LNCAP (cell line): ENCODE data around the gene AMPH.

Experiments
- TF ChIP-seq, protein P1 (sequence below): fragments of 450-650 bp; IDR thresholded peaks from 2 replicates; pipeline ENCODE4 v1.5.1; 2017; ENCODE audit warnings: mild to moderate bottlenecking

The AMPH gene

DNA sequence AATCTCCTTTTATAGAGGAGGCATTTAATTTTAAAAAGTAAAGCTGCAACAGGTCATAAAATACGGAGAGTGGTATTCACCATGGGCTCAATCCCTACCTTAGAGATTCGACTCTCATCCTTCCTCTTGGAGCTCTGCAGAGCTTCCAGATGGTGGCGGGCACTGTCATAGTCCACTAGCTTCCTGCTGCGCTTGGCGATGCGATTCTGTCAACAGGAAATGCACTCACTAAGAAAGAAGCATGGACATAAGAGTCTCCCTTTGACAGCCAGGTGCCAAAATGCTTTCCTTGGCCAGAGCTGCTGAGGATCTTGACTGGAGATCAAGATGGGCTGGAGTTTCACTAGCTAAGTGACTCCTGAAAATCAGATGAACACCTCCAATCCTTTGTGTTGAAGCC, 154.4 kb downstream of the AMPH start:
- TF ChIP-seq, protein P1, sequence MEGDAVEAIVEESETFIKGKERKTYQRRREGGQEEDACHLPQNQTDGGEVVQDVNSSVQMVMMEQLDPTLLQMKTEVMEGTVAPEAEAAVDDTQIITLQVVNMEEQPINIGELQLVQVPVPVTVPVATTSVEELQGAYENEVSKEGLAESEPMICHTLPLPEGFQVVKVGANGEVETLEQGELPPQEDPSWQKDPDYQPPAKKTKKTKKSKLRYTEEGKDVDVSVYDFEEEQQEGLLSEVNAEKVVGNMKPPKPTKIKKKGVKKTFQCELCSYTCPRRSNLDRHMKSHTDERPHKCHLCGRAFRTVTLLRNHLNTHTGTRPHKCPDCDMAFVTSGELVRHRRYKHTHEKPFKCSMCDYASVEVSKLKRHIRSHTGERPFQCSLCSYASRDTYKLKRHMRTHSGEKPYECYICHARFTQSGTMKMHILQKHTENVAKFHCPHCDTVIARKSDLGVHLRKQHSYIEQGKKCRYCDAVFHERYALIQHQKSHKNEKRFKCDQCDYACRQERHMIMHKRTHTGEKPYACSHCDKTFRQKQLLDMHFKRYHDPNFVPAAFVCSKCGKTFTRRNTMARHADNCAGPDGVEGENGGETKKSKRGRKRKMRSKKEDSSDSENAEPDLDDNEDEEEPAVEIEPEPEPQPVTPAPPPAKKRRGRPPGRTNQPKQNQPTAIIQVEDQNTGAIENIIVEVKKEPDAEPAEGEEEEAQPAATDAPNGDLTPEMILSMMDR, result no peak

DNA sequence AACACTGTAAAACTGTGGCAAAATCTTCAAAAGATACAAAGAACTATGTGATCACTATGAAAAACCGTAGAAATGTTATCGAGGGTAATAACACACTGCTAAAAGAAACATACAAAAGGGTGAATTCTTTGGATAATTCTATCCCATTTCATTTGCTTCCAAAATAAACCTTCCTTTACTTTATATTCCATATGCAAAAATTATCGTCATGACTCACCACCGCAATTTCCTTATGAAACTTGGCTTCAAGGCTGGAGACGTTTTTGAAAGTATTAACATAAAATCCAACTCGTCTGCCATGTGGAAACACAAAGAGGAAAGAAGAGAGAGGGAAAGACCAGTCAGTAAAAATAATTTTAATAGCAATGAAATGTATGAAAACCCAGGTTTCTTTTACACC, 165.2 kb downstream of the AMPH start:
- TF ChIP-seq, protein P1, result no peak

DNA sequence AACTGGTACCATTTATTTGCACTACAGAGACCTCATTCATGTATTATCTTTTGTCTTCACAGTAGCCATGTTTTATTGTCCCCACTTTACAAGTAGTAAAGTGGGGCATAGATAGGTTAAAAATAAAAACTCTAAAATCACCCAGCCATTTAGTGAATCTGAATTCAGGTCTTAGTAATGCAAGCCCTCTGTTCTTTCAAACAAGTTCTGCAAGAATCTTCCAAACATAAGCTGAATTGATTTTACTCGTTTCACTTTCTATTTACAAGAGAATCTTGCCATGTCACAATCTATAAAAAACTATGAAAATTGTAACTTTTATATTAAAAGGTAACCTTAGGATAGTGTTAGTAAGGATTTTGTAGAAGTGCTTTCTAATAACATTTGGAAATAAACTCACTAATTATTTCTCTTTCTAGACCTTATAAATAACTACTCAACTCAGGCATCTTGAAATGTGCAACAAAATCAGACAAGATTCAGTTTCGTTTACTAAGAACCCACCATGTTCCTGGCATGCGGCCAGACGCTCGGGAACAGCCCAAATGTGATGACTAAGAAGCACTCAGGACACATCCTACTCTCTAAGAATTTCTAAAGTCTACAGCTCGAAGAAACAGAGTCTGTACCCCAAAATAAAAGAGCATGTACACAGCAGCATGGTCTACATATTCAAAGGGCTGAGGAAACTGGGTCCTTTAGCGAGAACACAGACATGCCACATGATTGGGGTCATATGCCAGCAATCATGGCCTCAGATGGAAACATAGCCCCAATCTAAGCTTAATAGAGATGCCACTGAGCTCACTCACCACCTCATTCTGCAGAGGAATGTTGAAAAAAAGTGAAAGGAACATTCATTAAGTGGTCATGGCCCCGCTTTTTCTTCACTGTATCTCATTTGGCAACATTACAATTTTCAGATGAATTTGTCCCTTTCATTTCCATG, 167.6 kb downstream of the AMPH start:
- TF ChIP-seq, protein P1, result no peak

DNA sequence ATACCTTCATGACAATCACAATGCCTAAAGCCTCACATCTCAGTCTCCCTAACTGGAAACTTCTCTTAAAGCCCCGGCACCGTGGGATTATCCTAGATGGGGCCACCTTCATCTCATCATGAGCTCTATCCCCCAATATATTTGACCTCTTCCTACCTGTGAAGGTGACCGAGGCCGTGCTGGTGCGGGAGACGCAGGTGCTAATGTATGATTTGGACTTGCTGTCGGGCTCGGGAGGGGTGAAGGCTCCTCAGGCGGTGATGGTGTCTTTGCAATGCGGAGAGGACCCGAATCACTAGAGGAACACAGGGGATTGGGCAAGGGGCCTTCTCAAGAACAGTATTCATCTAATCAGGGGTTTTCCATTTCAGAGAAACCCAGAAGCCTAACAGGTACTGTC, 168.4 kb downstream of the AMPH start:
- TF ChIP-seq, protein P1, result no peak

DNA sequence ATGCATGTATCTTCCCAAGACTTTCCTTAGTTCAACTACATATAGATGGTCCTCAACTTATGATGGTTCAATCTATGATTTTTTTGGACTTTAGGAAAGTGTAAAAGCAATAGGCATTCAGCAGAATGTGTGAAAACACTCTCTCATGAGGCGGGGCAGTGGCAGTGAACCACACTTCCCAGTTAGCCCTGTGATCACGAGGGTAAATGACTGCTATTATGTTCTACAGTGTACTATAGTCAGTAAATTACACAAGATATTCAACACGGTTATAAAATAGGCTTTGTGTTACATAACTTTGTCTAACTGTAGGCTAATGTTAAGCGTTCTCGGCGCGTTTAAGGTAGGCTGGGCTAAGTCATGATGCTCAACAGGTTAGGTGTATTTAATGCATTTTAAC, 169.3 kb downstream of the AMPH start:
- TF ChIP-seq, protein P1, result no peak

DNA sequence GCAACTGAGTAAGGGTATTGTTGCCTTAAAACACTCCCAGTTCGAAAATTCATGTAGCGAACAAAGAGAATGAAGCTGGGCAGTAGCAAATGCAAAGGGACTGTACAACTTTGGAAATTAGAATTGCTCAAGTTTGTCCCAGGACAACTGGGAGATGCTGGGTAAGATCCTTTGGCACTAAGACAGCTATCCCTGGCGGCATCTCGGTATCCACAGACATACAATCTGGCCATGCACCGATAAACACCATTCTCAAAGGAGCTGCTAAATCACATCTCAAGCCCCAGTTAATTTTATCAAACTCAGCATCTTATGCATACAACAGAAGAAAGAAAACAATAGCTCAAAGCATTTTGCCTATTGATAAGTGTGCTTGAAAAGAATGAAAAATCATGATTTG, 177.3 kb downstream of the AMPH start:
- TF ChIP-seq, protein P1, result no peak

DNA sequence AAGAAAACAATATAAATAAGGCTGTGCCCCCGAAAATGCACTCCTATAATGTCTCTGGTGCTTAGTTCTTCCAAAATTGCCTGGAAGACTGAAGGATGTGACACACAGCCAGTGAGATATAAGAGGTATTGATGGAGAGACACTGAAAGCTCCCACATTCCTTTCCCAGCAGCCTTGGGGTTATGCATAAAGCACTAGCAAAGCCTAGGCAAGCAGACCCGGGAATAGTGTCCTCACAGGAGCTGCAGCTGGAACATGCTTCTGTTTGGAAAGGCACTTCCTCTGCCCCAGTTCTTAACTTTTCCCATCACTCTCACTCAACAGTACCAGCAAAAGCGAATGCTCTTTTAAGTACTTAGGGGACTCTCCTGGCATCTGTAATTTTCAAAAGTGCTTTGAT, 178.0 kb downstream of the AMPH start:
- TF ChIP-seq, protein P1, result no peak
